ENCODE data around the gene CRIP1. TPM values are rescaled to one million over a fixed set of nuclear protein-coding genes. Genes with fewer than 3 reads are reported as not detected.

CRIP1 gene
- total RNA-seq, 4 donors from 2014 or later = 26.4 to 77.8 (median 33.5) TPM

DNA sequence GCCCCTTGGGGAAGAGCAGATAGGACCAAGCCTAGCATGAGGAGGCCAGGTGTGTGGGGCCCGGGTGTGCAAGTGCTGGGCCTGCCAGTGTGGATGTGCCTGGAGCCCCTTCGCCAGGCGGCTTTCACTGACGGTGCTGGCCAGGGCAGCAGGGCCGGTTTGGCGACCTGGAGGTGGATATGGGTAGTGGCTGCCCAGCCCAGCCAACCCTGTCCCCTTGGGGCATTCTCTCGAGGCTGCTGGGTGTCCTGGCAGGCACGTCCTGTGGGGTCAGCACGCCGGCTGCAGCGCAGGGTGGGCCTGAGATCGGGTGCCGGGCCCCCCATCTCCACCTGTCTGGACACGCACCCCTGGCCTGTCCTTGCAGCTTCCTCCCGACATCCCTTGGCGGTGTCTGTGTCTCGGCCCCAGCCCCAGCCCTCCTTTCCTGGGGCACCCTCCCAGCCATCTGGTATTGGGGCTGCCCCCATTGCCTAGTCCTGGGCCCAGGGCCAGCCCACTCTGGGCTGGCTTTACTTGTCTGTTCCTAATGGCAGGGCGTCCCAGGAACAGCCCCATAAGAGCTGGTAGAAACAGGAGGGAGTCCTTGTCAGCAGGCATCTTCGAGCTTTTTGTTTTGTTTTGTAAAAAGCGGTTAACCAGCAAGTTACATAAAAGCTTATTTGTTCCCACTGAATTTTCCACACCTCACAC is 19.3 kb upstream of the CRIP1 start:
- Histone ChIP-seq H3K27me3 (no peaks in the 10 kb centered on the region), H3K27ac (peak overlapping the region in 3 of 4 donors; percentile 26 to 86 (median 51)), H3K4me3 (no peak overlapping the region), H3K36me3 (peaks cover 0 to 91% (median 4%) of the 10 kb centered on the region in 3 donors), H3K9me3 (no peaks in the 10 kb centered on the region), H3K4me1 (peaks cover 0 to 44% (median 9%) of the 10 kb centered on the region in 4 donors)
- TF ChIP-seq POLR2A (IDR thresholded peaks at IDR 0.05) = no peak
- TF ChIP-seq EP300 (IDR thresholded peaks at IDR 0.05) = no peak
- TF ChIP-seq, protein P1, sequence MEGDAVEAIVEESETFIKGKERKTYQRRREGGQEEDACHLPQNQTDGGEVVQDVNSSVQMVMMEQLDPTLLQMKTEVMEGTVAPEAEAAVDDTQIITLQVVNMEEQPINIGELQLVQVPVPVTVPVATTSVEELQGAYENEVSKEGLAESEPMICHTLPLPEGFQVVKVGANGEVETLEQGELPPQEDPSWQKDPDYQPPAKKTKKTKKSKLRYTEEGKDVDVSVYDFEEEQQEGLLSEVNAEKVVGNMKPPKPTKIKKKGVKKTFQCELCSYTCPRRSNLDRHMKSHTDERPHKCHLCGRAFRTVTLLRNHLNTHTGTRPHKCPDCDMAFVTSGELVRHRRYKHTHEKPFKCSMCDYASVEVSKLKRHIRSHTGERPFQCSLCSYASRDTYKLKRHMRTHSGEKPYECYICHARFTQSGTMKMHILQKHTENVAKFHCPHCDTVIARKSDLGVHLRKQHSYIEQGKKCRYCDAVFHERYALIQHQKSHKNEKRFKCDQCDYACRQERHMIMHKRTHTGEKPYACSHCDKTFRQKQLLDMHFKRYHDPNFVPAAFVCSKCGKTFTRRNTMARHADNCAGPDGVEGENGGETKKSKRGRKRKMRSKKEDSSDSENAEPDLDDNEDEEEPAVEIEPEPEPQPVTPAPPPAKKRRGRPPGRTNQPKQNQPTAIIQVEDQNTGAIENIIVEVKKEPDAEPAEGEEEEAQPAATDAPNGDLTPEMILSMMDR (IDR thresholded peaks at IDR 0.05) = no peak
- 78 to 84% methylated on average over 9 to 20 of the region's 20 CpGs for WGBS, 2 donors
- DNase-seq (ENCODE audit: low spot score in 2 of 2) = no peak

DNA sequence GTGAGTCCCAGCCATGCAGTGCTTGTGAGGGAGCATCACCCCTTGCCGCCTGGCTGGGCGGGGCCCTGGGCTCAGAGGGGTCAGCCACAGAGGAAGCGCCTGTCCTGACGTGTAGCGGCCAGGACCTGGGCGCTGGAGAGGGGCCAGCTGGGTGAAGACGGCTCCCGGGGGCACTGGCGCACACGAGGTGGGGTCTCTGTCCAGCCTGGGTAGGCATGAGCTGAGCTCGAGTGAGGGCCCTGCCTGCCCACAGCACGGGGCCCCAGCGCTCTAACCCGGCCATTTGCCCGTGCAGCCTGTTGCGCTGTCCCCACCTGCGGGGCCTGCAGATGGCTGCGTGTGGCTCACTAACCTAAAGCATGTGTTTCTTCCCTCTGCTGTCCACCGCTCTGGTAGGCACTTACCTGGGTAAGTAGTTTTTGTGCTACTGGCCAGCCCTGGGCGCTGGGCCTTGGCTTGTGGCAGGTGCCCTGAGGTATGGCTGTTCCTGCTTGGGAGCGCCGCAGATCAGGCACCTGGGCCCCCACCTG is 18.7 kb upstream of the CRIP1 start:
- 79 to 84% methylated on average over 16 to 22 of the region's 22 CpGs for WGBS, 2 donors
- peaks cover 0 to 50% (median 14%) of the 10 kb centered on the region in 4 donors for H3K4me1 ChIP-seq
- H3K27ac ChIP-seq = peak overlapping the region; percentile 26 to 86 (median 60)

DNA sequence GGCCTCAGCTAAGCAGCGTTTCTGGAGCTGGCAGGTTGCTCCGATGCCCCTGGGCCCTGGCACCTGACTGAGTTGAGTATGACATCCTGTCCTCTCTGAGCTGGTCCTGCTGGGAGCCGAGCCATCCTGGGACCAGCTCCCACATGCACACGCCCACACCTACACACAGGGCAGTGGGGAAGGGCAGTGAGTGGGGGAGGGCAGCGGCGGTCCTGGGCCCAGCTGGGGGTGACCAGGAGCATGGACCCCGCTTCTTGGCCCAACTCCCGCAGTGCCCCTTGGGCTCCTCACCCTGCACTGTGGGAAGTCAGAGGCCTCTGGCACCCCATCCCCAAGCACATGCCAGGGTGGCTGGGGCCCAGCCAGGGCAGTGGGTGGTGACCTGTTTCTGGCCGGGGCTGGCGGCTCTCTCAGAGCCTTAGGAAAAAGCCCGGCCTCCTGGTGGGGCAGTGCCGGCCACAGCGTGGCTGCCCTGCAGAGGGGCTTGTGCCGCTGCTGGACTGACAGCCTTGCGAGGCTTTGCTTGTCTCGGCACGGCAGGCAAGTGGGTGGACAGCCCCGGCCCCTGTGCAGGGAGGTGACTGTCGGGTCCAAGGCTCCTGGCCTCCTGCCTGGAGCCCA is 18.0 kb upstream of the CRIP1 start:
- peak overlapping the region; percentile 51 to 86 (median 64) for H3K27ac ChIP-seq
- H3K36me3 ChIP-seq = peaks cover 0 to 78% (median 4%) of the 10 kb centered on the region in 3 donors
- TF ChIP-seq, protein P1 (IDR thresholded peaks at IDR 0.05) = peak in 1 of 5 experiments; percentile 31
- TF ChIP-seq POLR2A (IDR thresholded peaks at IDR 0.05) = no peak
- 37 to 44% methylated on average over 4 to 10 of the region's 19 CpGs for WGBS, 2 donors
- no peak for DNase-seq (ENCODE audit: low spot score in 2 of 2)
- H3K27me3 ChIP-seq = no peaks in the 10 kb centered on the region
- H3K4me1 ChIP-seq = peaks cover 0 to 58% (median 21%) of the 10 kb centered on the region in 4 donors
- H3K9me3 ChIP-seq = no peaks in the 10 kb centered on the region
- no peak overlapping the region for H3K4me3 ChIP-seq

More for the DNA sequence above, 18.7 kb upstream of the CRIP1 start:
- no peaks in the 10 kb centered on the region for H3K27me3 ChIP-seq
- TF ChIP-seq, protein P1 (IDR thresholded peaks at IDR 0.05) = no peak
- TF ChIP-seq EP300 (IDR thresholded peaks at IDR 0.05) (no peak), POLR2A (IDR thresholded peaks at IDR 0.05) (no peak)
- H3K36me3 ChIP-seq = peaks cover 0 to 85% (median 4%) of the 10 kb centered on the region in 3 donors
- DNase-seq (ENCODE audit: low spot score in 2 of 2) = no peak
- H3K9me3 ChIP-seq = no peaks in the 10 kb centered on the region
- no peak overlapping the region for H3K4me3 ChIP-seq

DNA sequence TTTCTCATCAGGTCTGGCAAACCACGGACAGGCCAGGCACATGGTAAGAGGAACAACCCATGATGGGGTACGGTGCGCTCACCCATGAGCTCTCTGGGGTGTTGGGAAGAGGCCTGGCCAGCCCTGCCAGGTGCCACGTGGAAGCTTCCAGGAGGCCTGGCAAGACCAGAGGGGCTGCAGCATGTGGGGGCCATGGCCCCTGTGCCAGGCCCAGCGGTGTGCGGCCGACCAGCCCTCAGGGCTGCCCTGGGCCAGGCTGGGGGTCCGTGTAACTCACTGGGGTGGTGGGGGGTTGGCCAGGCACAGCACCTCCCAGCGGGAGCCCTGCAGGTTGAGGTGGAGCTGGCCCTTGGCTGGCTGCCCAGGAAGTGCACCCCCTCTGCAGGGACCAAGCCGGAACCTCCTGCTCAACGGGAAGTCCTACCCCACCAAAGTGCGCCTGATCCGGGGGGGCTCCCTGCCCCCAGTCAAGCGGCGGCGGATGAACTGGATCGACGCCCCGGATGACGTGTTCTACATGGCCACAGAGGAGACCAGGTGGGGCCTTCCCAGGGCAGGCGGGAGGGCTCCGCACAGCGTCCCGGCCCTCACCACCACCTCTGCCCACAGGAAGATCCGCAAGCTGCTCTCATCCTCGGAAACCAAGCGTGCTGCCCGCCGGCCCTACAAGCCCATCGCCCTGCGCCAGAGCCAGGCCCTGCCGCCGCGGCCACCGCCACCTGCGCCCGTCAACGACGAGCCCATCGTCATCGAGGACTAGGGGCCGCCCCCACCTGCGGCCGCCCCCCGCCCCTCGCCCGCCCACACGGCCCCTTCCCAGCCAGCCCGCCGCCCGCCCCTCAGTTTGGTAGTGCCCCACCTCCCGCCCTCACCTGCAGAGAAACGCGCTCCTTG is 17.0 kb upstream of the CRIP1 start:
- no peak overlapping the region for H3K4me3 ChIP-seq
- no peaks in the 10 kb centered on the region for H3K27me3 ChIP-seq
- DNase-seq (ENCODE audit: low spot score in 2 of 2) = no peak
- H3K9me3 ChIP-seq = no peaks in the 10 kb centered on the region
- H3K36me3 ChIP-seq = peaks cover 0 to 68% (median 4%) of the 10 kb centered on the region in 3 donors
- TF ChIP-seq EP300 (IDR thresholded peaks at IDR 0.05) = no peak
- TF ChIP-seq, protein P1 (IDR thresholded peaks at IDR 0.05) = no peak
- no peak for TF ChIP-seq POLR2A (IDR thresholded peaks at IDR 0.05)
- peaks cover 0 to 63% (median 26%) of the 10 kb centered on the region in 4 donors for H3K4me1 ChIP-seq
- WGBS, 2 donors = 86 to 88% methylated on average over 25 to 52 of the region's 54 CpGs
- H3K27ac ChIP-seq = peak overlapping the region; percentile 51 to 86 (median 64)

Measured in tibial nerve (tissue), 4 donors.